ENCODE measurements around the gene TSNAX. TPM values are rescaled to one million over a fixed set of nuclear protein-coding genes. Genes with fewer than 3 reads are reported as not detected.

The TSNAX gene
- total and polyA plus RNA-seq, 2 of the 8 experiments (the other 6 are each of a cell fraction or from before 2014, with no cell fraction given) = 7.7 to 34.0 TPM

GRCh38 chr1:231594749-231595148, 66.3 kb downstream of the TSNAX start (continued):
- TF ChIP-seq CHD7 (IDR thresholded peaks at IDR 0.05; ENCODE audit: insufficient replicate concordance, low read length) (no peak), MAFK (IDR thresholded peaks at IDR 0.05; ENCODE audit: low read depth, low read length) (no peak), RNF2 (IDR thresholded peaks at IDR 0.05; ENCODE audit: borderline replicate concordance, low read depth, low read length, missing control alignments, poor library complexity, severe bottlenecking) (no peak), SAP30 (IDR thresholded peaks at IDR 0.05; ENCODE audit: insufficient read depth, insufficient replicate concordance, low read length) (no peak), BRCA1 (IDR thresholded peaks at IDR 0.05; ENCODE audit: low read depth, low read length) (no peak), TCF12 (IDR thresholded peaks at IDR 0.05; ENCODE audit: low read depth, low read length) (no peak)
- TF ChIP-seq, protein P1, sequence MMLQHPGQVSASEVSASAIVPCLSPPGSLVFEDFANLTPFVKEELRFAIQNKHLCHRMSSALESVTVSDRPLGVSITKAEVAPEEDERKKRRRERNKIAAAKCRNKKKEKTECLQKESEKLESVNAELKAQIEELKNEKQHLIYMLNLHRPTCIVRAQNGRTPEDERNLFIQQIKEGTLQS (IDR thresholded peaks at IDR 0.05; ENCODE audit: insufficient read depth, low read depth, low read length) = no peak
- TF ChIP-seq, protein P2, sequence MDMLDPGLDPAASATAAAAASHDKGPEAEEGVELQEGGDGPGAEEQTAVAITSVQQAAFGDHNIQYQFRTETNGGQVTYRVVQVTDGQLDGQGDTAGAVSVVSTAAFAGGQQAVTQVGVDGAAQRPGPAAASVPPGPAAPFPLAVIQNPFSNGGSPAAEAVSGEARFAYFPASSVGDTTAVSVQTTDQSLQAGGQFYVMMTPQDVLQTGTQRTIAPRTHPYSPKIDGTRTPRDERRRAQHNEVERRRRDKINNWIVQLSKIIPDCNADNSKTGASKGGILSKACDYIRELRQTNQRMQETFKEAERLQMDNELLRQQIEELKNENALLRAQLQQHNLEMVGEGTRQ (IDR thresholded peaks at IDR 0.05; ENCODE audit: low read length) = no peak
